A549 (cell line): ENCODE data around the gene CADM2. TPM values are rescaled to one million over a fixed set of nuclear protein-coding genes. Genes with fewer than 3 reads are reported as not detected.

ENCODE experiments used
- ATAC-seq, 2 experiments: fragments of 200-7000 bp in 1 of 2; fragments of >200 bp in 1 of 2; cut with Nextera tagmentation in 1 of 2; cut with Tn5 transposase in 1 of 2; 3 replicates each; pipeline versions ENCODE4 v1.8.0 to v1.9.1; 2018 to 2020; ENCODE audit warnings: mild to moderate bottlenecking in 1 of 2, moderate library complexity in 1 of 2
- CTCF ChIA-PET: fragments of 300-600 bp; sonication (Branson Sonifier 250); formaldehyde crosslinking; extraction: SDS; loops from one replicate; lab custom pipeline; 2021; ENCODE audit warnings: antibody characterized with exemption, inconsistent platforms; lab: Yijun Ruan, JAX
- POLR2A ChIA-PET: fragments of 350-600 bp; formaldehyde crosslinking; extraction: SDS; loops from one replicate; lab custom pipeline; 2021; ENCODE audit warnings: antibody characterized with exemption, inconsistent platforms; lab: Yijun Ruan, JAX
- DNase-seq, 2 experiments: peaks; one replicate each; pipeline versions ENCODE4 v3.0.0 to v3.0.0-alpha.2; 2011 to 2016; ENCODE audit warnings: low read depth in 1 of 2, low spot score in 1 of 2
- FAIRE-seq: peaks from 2 replicates; lab custom pipeline; 2011; peaks lifted over from hg19 to GRCh38; lab: Jason Lieb, UNC
- H3K27ac ChIP-seq, 2 experiments: fragments of >200 bp; sonication (Bioruptor Twin); formaldehyde crosslinking; 3 replicates each; pipeline ENCODE4 v1.5.1; 2016 to 2017
- H3K4me1 ChIP-seq: fragments of >200 bp; sonication (Bioruptor Twin); formaldehyde crosslinking; 3 replicates; pipeline ENCODE4 v1.6.1; 2016
- H3K4me2 ChIP-seq: fragments of >200 bp; sonication (Bioruptor Twin); formaldehyde crosslinking; 3 replicates; pipeline ENCODE4 v1.6.1; 2016
- H3K4me3 ChIP-seq: fragments of >200 bp; sonication (Bioruptor Twin); formaldehyde crosslinking; 3 replicates; pipeline ENCODE4 v1.5.1; 2016
- H3K9me3 ChIP-seq: fragments of >200 bp; sonication (Bioruptor Twin); formaldehyde crosslinking; 3 replicates; pipeline ENCODE4 v1.6.1; 2016
- CBX2 ChIP-seq: fragments of 200-600 bp; sonication (generic); IDR thresholded peaks from 2 replicates; pipeline ENCODE4 v1.6.1; 2016; ENCODE audit warnings: low read depth, mild to moderate bottlenecking, borderline replicate concordance
- CBX8 ChIP-seq: fragments of 200-600 bp; sonication (generic); IDR thresholded peaks from 2 replicates; pipeline ENCODE4 v1.6.1; 2016
- ELK1 ChIP-seq: fragments of 150-350 bp; IDR thresholded peaks from 2 replicates; pipeline ENCODE4 v1.6.1; 2014; ENCODE audit warnings: low read depth, mild to moderate bottlenecking, low read length
- EP300 ChIP-seq, 2 experiments: fragments of >200 bp; sonication (Bioruptor Twin); formaldehyde crosslinking; IDR thresholded peaks; 2 replicates in 1 of 2; 3 replicates in 1 of 2; pipeline ENCODE4 v1.6.1; 2016 to 2017
- FOSB ChIP-seq: fragments of 250-450 bp; sonication (Bioruptor Pico); IDR thresholded peaks from 2 replicates; pipeline ENCODE4 v1.5.0; 2020; ENCODE audit warnings: mild to moderate bottlenecking, moderate library complexity
- GATA3 ChIP-seq: IDR thresholded peaks from 2 replicates; pipeline ENCODE4 v1.6.1; 2012; ENCODE audit warnings: borderline replicate concordance
- HDAC2 ChIP-seq: fragments of 200-600 bp; sonication (generic); IDR thresholded peaks from 2 replicates; pipeline ENCODE4 v1.6.1; 2016
- HEYL ChIP-seq: fragments of 250-450 bp; sonication (Bioruptor Pico); IDR thresholded peaks from 2 replicates; pipeline ENCODE4 v1.8.0; 2021; ENCODE audit warnings: mild to moderate bottlenecking, moderate library complexity
- HOXA7 ChIP-seq: fragments of 250-450 bp; sonication (Bioruptor Pico); IDR thresholded peaks from 2 replicates; pipeline ENCODE4 v1.5.0; 2020; ENCODE audit warnings: mild to moderate bottlenecking, moderate library complexity
- HOXB13 ChIP-seq: fragments of 250-450 bp; sonication (Bioruptor Pico); IDR thresholded peaks from 2 replicates; pipeline ENCODE4 v1.5.0; 2020; ENCODE audit warnings: low read depth, mild to moderate bottlenecking, moderate library complexity
- HOXB5 ChIP-seq: fragments of 250-450 bp; sonication (Bioruptor Pico); IDR thresholded peaks from 2 replicates; pipeline ENCODE4 v1.5.0; 2020; ENCODE audit warnings: mild to moderate bottlenecking, moderate library complexity
- JUN ChIP-seq, 2 experiments: fragments of >200 bp; sonication (Bioruptor Twin); formaldehyde crosslinking; IDR thresholded peaks; 2 replicates in 1 of 2; 3 replicates in 1 of 2; pipeline ENCODE4 v1.6.1; 2016 to 2017
- NPAS2 ChIP-seq: fragments of 250-450 bp; sonication (Bioruptor Pico); IDR thresholded peaks from 2 replicates; pipeline ENCODE4 v1.8.0; 2022; ENCODE audit warnings: mild to moderate bottlenecking, moderate library complexity, borderline replicate concordance
- NR3C1 ChIP-seq: fragments of >200 bp; sonication (Bioruptor Twin); formaldehyde crosslinking; IDR thresholded peaks from 3 replicates; pipeline ENCODE4 v1.6.1; 2017
- PHF8 ChIP-seq: fragments of 200-600 bp; sonication (generic); IDR thresholded peaks from 2 replicates; pipeline ENCODE4 v1.6.1; 2016; ENCODE audit warnings: low read depth, mild to moderate bottlenecking, antibody characterized with exemption, moderate library complexity, borderline replicate concordance
- REST ChIP-seq: fragments of 200-600 bp; sonication (generic); IDR thresholded peaks from 2 replicates; pipeline ENCODE4 v1.6.1; 2016; ENCODE audit warnings: antibody characterized with exemption, mild to moderate bottlenecking, moderate library complexity
- RNF2 ChIP-seq: fragments of 200-600 bp; sonication (generic); IDR thresholded peaks from 2 replicates; pipeline ENCODE4 v1.6.1; 2016; ENCODE audit warnings: low read depth, mild to moderate bottlenecking, antibody characterized with exemption, moderate library complexity, borderline replicate concordance
- SMC3 ChIP-seq: fragments of >200 bp; sonication (Bioruptor Twin); formaldehyde crosslinking; IDR thresholded peaks from 3 replicates; pipeline ENCODE4 v1.6.1; 2018; ENCODE audit warnings: inconsistent platforms
- SREBF2 ChIP-seq: fragments of 450-650 bp; IDR thresholded peaks from 2 replicates; pipeline ENCODE4 v1.6.1; 2014; ENCODE audit warnings: mild to moderate bottlenecking, moderate library complexity
- TFCP2L1 ChIP-seq: fragments of 250-450 bp; sonication (Bioruptor Pico); IDR thresholded peaks from 2 replicates; pipeline ENCODE4 v1.5.0; 2021; ENCODE audit warnings: mild to moderate bottlenecking
- ZC3H11A ChIP-seq: fragments of 450-650 bp; IDR thresholded peaks from 2 replicates; pipeline ENCODE4 v1.6.1; 2014; ENCODE audit warnings: antibody characterized with exemption, mild to moderate bottlenecking
- ZNF302 ChIP-seq: fragments of 250-450 bp; sonication (Bioruptor Pico); IDR thresholded peaks from 2 replicates; pipeline ENCODE4 v1.9.0; 2021; ENCODE audit warnings: inconsistent platforms, mild to moderate bottlenecking, moderate library complexity
- WGBS: methylation state at CpG from one replicate; pipeline ENCODE4 v1.1.6; 2017; ENCODE audit errors: missing lambda C conversion rate; 5-methylcytosine and 5-hydroxymethylcytosine counted together
- polyA plus RNA-seq, 4 experiments: library from polyadenylated mRNA; depleted of rRNA in 3 of 4; stranded (reverse); fragments of >200 nt; fragmentation: RNase III in 1 of 4; extraction: RNeasy Plus Mini Kit Qiagen cat#74134 plus additional on column Dnase treatment in 1 of 4; gene quantifications; 2 replicates in 3 of 4; 3 replicates in 1 of 4; pipeline ENCODE4 v1.2.3, GENCODE V29; 2011 to 2017
- TF ChIP-seq, protein P1 (sequence below): fragments of 250-450 bp; sonication (Bioruptor Pico); IDR thresholded peaks from 2 replicates; pipeline ENCODE4 v1.5.0; 2020; ENCODE audit warnings: low read depth, mild to moderate bottlenecking, moderate library complexity
- TF ChIP-seq, protein P2 (sequence below): fragments of >200 bp; sonication (Bioruptor Twin); formaldehyde crosslinking; IDR thresholded peaks from 3 replicates; pipeline ENCODE4 v1.6.1; 2016

The CADM2 gene
- polyA plus RNA-seq, 2 of the 4 experiments (the other 2 are of a cell fraction) = 0.05 to 0.71 TPM

DNA sequence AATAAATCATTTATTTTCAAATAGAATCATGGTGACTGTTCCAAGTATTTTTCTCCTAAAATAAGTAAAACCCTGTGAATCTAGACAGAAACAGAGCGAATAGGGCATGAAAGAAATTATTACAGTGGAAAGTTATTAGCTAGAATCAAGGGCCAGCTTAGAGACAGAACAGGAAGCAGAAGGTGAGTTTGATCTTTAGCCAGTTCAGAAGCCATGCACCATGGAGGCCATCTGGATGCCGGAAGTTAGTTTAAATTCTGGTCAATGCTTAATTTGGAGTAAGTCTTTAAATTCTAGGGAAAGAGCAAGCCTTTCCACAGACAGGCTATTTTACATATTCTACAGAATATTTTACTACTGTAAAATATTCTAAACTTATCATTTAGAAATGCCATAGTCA lies 574.8 kb downstream of the CADM2 start:
- TF ChIP-seq REST (no peak), HEYL (CRISPR knock-in tag) (no peak), PHF8 (no peak)
- TF ChIP-seq, all 56 proteins: peak for 0
- Histone ChIP-seq H3K4me3 (no peak overlapping the region), H3K9me3 (no peaks in the 10 kb centered on the region), H3K27ac (no peak overlapping the region), H3K4me1 (no peaks in the 10 kb centered on the region), H3K4me2 (no peak overlapping the region)
- DNase-seq = no peak
- POLR2A ChIA-PET = no interaction called here
- no peak for FAIRE-seq
- 34% methylated on average over 2 of the region's 2 CpGs for WGBS
- CTCF ChIA-PET = no interaction called here
- ATAC-seq = no peak

GRCh38 chr3:85535517-85535916 lies 576.7 kb downstream of the CADM2 start:
- Histone ChIP-seq H3K4me2 (no peak overlapping the region), H3K4me1 (no peaks in the 10 kb centered on the region), H3K27ac (no peak overlapping the region), H3K9me3 (no peaks in the 10 kb centered on the region), H3K4me3 (no peak overlapping the region)
- FAIRE-seq = no peak
- TF ChIP-seq HOXB13 (CRISPR knock-in tag) = no peak
- TF ChIP-seq SMC3 = no peak
- no peak for TF ChIP-seq GATA3
- TF ChIP-seq ZNF302 (CRISPR knock-in tag) = no peak
- TF ChIP-seq, protein P1, sequence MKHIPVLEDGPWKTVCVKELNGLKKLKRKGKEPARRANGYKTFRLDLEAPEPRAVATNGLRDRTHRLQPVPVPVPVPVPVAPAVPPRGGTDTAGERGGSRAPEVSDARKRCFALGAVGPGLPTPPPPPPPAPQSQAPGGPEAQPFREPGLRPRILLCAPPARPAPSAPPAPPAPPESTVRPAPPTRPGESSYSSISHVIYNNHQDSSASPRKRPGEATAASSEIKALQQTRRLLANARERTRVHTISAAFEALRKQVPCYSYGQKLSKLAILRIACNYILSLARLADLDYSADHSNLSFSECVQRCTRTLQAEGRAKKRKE (CRISPR knock-in tag) = no peak
- no peak for TF ChIP-seq SREBF2
- TF ChIP-seq TFCP2L1 (CRISPR knock-in tag) = no peak
- TF ChIP-seq, protein P2, sequence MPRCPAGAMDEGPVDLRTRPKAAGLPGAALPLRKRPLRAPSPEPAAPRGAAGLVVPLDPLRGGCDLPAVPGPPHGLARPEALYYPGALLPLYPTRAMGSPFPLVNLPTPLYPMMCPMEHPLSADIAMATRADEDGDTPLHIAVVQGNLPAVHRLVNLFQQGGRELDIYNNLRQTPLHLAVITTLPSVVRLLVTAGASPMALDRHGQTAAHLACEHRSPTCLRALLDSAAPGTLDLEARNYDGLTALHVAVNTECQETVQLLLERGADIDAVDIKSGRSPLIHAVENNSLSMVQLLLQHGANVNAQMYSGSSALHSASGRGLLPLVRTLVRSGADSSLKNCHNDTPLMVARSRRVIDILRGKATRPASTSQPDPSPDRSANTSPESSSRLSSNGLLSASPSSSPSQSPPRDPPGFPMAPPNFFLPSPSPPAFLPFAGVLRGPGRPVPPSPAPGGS = no peak
- 31% methylated on average over 2 of the region's 2 CpGs for WGBS
- POLR2A ChIA-PET = no interaction called here
- DNase-seq = no peak
- CTCF ChIA-PET = no interaction called here
- no peak for ATAC-seq

DNA sequence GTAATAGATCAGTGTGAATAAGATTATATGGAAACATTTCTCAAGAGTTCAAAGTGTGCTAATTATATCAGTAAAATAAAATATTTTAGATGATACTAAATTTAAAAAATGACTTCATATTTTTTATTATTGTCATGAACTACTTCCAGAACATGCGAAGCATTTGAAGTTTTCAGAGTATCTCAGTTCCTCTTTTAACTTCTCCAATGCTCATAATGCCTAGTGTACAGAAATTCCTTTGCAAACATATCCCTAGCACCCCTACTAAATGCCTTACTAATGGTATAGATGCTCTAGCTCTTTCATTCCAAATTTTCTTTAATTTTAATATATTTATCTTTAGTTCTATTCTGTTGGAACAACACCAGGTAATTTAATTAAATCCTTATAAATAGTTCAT lies 580.4 kb downstream of the CADM2 start:
- CTCF ChIA-PET = no interaction called here
- no peak for FAIRE-seq
- no peaks in the 10 kb centered on the region for H3K9me3 ChIP-seq

DNA sequence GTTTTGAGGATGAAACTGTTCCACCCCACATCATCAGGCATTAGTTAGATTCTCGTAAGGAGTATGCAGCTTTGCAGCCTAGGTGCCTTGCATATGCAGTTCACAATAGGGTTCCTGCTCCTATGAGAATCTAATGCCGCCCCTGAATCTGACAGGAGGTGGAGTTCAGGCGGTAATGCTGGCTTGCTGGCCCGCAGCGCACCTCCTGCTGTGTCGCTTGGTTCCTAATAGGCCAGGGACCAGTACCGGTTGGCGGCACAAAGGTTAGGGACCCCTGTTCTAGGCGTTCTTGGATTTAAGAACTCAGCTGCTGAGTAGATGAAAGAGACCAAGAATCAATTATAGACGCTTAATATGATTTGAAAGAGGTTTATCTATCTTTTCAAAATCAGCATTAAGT lies 595.4 kb downstream of the CADM2 start:
- H3K4me2 ChIP-seq = no peak overlapping the region
- TF ChIP-seq JUN (IDR thresholded peaks at IDR 0.05) = no peak
- TF ChIP-seq, protein P1 (CRISPR knock-in tag) = no peak
- TF ChIP-seq NPAS2 = no peak
- no peak for TF ChIP-seq ZC3H11A
- TF ChIP-seq ELK1 = no peak
- TF ChIP-seq NR3C1 = no peak
- TF ChIP-seq EP300 (IDR thresholded peaks at IDR 0.05) = no peak
- no peak for TF ChIP-seq CBX8
- TF ChIP-seq RNF2 = no peak
- no peak for TF ChIP-seq FOSB
- TF ChIP-seq, all 56 proteins: peak for 0
- Histone ChIP-seq H3K4me1 (no peaks in the 10 kb centered on the region), H3K27ac (no peak overlapping the region), H3K4me3 (no peak overlapping the region), H3K9me3 (no peaks in the 10 kb centered on the region)
- ATAC-seq = no peak; a peak in 1 of 6 replicates
- FAIRE-seq = no peak
- no peak for DNase-seq
- POLR2A ChIA-PET = no interaction called here
- CTCF ChIA-PET = no interaction called here
- WGBS = 53% methylated on average over 10 of the region's 10 CpGs

More for the DNA sequence above, 580.4 kb downstream of the CADM2 start:
- Histone ChIP-seq H3K4me3 (no peak overlapping the region), H3K4me2 (no peak overlapping the region), H3K27ac (no peak overlapping the region), H3K4me1 (no peaks in the 10 kb centered on the region)
- ATAC-seq = no peak
- no peak for TF ChIP-seq CBX2
- TF ChIP-seq HOXB5 (CRISPR knock-in tag) = no peak
- no peak for TF ChIP-seq HDAC2
- no peak for TF ChIP-seq HOXA7 (CRISPR knock-in tag)
- POLR2A ChIA-PET = no interaction called here
- WGBS = 24% methylated on average over 1 of the region's 1 CpG
- DNase-seq = no peak
